ENCODE data around the gene AP1M2. TPM values are rescaled to one million over a fixed set of nuclear protein-coding genes. Genes with fewer than 3 reads are reported as not detected.
A peak's percentile ranks its signal among the peaks of the same experiment; 100 is the strongest.

The AP1M2 gene
- total RNA-seq, 1 donor from 2014 or later = 4.5 TPM

GRCh38 chr19:10565567-10566407 lies 21.3 kb downstream of the AP1M2 start, which contains the start of gene KRI1:
Gene KRI1 (minus strand): TSS chr19:10566010. CDS start chr19:10565999, 11 bp downstream.
- Histone ChIP-seq H3K4me3 (ENCODE audit: insufficient read depth, low read depth, low read length) (peak within 1 kb of the TSS; percentile 90), H4K20me1 (ENCODE audit: insufficient read depth, low read length) (peaks cover 14% of the 10 kb centered on the region), H3K79me2 (ENCODE audit: insufficient read depth, low read length) (peaks cover 27% of the 10 kb centered on the region), H3K9ac (ENCODE audit: low read length) (peak within 1 kb of the TSS; percentile 98), H3K27me3 (ENCODE audit: insufficient read depth, low read length) (no peaks in the 10 kb centered on the region), H2AFZ (ENCODE audit: low read depth, low read length) (peak within 1 kb of the TSS; percentile 84), H3K4me2 (ENCODE audit: low read length) (peak within 1 kb of the TSS; percentile 98), H3K4me1 (ENCODE audit: insufficient read depth, low read length) (peaks cover 25% of the 10 kb centered on the region), H3K27ac (ENCODE audit: low read depth, low read length) (peak within 1 kb of the TSS; percentile 70), H3K36me3 (ENCODE audit: insufficient read depth, low read length) (no peaks in the 10 kb centered on the region), H3K9me3 (ENCODE audit: insufficient read depth, low read depth, low read length) (no peaks in the 10 kb centered on the region)
- Mint-ChIP-seq H3K9me3 (ENCODE audit: unreplicated experiment) (no peaks in the 10 kb centered on the region), H3K27ac (ENCODE audit: unreplicated experiment) (peak within 1 kb of the TSS; percentile 75), H3K27me3 (ENCODE audit: low read depth, unreplicated experiment) (no peaks in the 10 kb centered on the region), H3K36me3 (ENCODE audit: low read depth, unreplicated experiment) (peaks cover 4% of the 10 kb centered on the region), H3K4me3 (ENCODE audit: unreplicated experiment) (peak within 1 kb of the TSS; percentile 93), H3K4me1 (ENCODE audit: low read depth, unreplicated experiment) (peaks cover 9% of the 10 kb centered on the region)
- peak; percentile 85 for DNase-seq (ENCODE audit: low read depth)
- FAIRE-seq = no peak
- no peak for TF ChIP-seq EZH2 (IDR thresholded peaks at IDR 0.05; ENCODE audit: insufficient read depth, low read length)
- TF ChIP-seq CTCF (IDR thresholded peaks at IDR 0.05; ENCODE audit: insufficient read depth, low read depth, low read length) = peak; percentile 0

- H3K4me3 ChIP-seq (ENCODE audit: insufficient read depth, low read depth, low read length) = peak overlapping the region; percentile 90
- peak overlapping the region; percentile 98 for H3K9ac ChIP-seq (ENCODE audit: low read length)
- peak overlapping the region; percentile 98 for H3K4me2 ChIP-seq (ENCODE audit: low read length)
- H3K9me3 Mint-ChIP-seq (ENCODE audit: unreplicated experiment) = no peaks in the 10 kb centered on the region
- peak overlapping the region; percentile 75 for H3K27ac Mint-ChIP-seq (ENCODE audit: unreplicated experiment)
- peaks cover 7% of the 10 kb centered on the region for H3K36me3 Mint-ChIP-seq (ENCODE audit: low read depth, unreplicated experiment)
- peaks cover 27% of the 10 kb centered on the region for H3K79me2 ChIP-seq (ENCODE audit: insufficient read depth, low read length)
- H4K20me1 ChIP-seq (ENCODE audit: insufficient read depth, low read length) = peaks cover 14% of the 10 kb centered on the region
- H3K27me3 ChIP-seq (ENCODE audit: insufficient read depth, low read length) = no peaks in the 10 kb centered on the region
- TF ChIP-seq CTCF (IDR thresholded peaks at IDR 0.05; ENCODE audit: insufficient read depth, low read depth, low read length) = peak; percentile 11
- TF ChIP-seq EZH2 (IDR thresholded peaks at IDR 0.05; ENCODE audit: insufficient read depth, low read length) = no peak
- H3K4me3 Mint-ChIP-seq (ENCODE audit: unreplicated experiment) = peak overlapping the region; percentile 93
- FAIRE-seq = no peak
- H3K27ac ChIP-seq (ENCODE audit: low read depth, low read length) = peak overlapping the region; percentile 70
- H3K36me3 ChIP-seq (ENCODE audit: insufficient read depth, low read length) = no peaks in the 10 kb centered on the region
- H3K9me3 ChIP-seq (ENCODE audit: insufficient read depth, low read depth, low read length) = no peaks in the 10 kb centered on the region
- peak overlapping the region; percentile 84 for H2AFZ ChIP-seq (ENCODE audit: low read depth, low read length)
- DNase-seq (ENCODE audit: low read depth) = no peak
- H3K4me1 Mint-ChIP-seq (ENCODE audit: low read depth, unreplicated experiment) = peaks cover 9% of the 10 kb centered on the region
- peaks cover 25% of the 10 kb centered on the region for H3K4me1 ChIP-seq (ENCODE audit: insufficient read depth, low read length)
- H3K27me3 Mint-ChIP-seq (ENCODE audit: low read depth, unreplicated experiment) = no peaks in the 10 kb centered on the region
Measured at GRCh38 chr19:10565028-10565566, 22.0 kb downstream of the AP1M2 start.
